Measurements from ENCODE around the gene SLC66A1. TPM values are rescaled to one million over a fixed set of nuclear protein-coding genes. Genes with fewer than 3 reads are reported as not detected.

Gene SLC66A1
- total RNA-seq, 1 experiment from 2014 or later: 24.0 TPM

GRCh38 chr1:19352839-19353238 is 40.7 kb downstream of the SLC66A1 start:
- Mint-ChIP-seq H3K9me3 (ENCODE audit: unreplicated experiment) (no peaks in the 10 kb centered on the region), H3K27me3 (ENCODE audit: insufficient read depth, unreplicated experiment) (no peaks in the 10 kb centered on the region), H3K4me1 (ENCODE audit: low read depth, unreplicated experiment) (peaks cover 5% of the 10 kb centered on the region), H3K4me3 (ENCODE audit: unreplicated experiment) (no peak overlapping the region), H3K27ac (ENCODE audit: unreplicated experiment) (no peak overlapping the region), H3K36me3 (ENCODE audit: insufficient read depth, unreplicated experiment) (peaks cover 45% of the 10 kb centered on the region)
- ChIA-PET POLR2A (no interaction called here), CTCF (no interaction called here)
- intact Hi-C loops (cut with micrococcal nuclease; ENCODE audit: unreplicated experiment): no loop called here
- peaks cover 1% of the 10 kb centered on the region; the same call in 1 of the 2 replicates for H3K36me3 ChIP-seq (ENCODE audit: control insufficient read depth, insufficient read depth, low read length)
- DNase-seq: no peak
- no peaks in the 10 kb centered on the region for H3K9me3 ChIP-seq
- H3K27me3 ChIP-seq (replicated peaks; ENCODE audit: control insufficient read depth, insufficient read depth, low read length): no peaks in the 10 kb centered on the region
- no TSS peak for BruUV-seq (replicated peaks)
- no peak overlapping the region for H3K4me3 ChIP-seq (ENCODE audit: low read depth, low read length)
- TF ChIP-seq, protein P1, sequence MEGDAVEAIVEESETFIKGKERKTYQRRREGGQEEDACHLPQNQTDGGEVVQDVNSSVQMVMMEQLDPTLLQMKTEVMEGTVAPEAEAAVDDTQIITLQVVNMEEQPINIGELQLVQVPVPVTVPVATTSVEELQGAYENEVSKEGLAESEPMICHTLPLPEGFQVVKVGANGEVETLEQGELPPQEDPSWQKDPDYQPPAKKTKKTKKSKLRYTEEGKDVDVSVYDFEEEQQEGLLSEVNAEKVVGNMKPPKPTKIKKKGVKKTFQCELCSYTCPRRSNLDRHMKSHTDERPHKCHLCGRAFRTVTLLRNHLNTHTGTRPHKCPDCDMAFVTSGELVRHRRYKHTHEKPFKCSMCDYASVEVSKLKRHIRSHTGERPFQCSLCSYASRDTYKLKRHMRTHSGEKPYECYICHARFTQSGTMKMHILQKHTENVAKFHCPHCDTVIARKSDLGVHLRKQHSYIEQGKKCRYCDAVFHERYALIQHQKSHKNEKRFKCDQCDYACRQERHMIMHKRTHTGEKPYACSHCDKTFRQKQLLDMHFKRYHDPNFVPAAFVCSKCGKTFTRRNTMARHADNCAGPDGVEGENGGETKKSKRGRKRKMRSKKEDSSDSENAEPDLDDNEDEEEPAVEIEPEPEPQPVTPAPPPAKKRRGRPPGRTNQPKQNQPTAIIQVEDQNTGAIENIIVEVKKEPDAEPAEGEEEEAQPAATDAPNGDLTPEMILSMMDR (IDR thresholded peaks at IDR 0.05; ENCODE audit: insufficient read depth in 1 of 2, low read depth in 1 of 2, low read length in 1 of 2, severe bottlenecking in 1 of 2, unreplicated experiment in 1 of 2): no peak
- H3K4me1 ChIP-seq: no peaks in the 10 kb centered on the region

DNA sequence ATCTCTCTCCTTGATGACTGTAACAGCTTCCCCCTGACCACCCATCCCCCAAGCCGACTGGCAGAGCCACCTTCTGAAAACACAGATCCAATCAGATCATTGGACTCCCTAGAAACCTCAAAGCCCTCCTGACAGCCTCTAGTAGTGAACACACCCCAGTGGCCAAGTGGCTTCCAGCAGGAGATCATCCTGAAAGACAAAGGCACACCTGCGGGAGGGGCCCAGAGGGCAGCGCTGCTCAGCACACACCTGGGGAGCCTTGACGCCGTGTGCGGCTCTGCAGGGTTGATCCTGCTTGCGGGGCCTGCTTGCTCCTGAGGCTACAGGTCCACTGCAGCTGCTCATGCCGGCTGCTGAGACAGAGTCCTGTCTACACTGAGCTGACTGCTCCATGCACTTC is 41.5 kb downstream of the SLC66A1 start:
- intact Hi-C loops (cut with micrococcal nuclease; ENCODE audit: unreplicated experiment): no loop called here
- POLR2A ChIA-PET: no interaction called here
- BruUV-seq (replicated peaks): no TSS peak

GRCh38 chr1:19354531-19354981 is 42.4 kb downstream of the SLC66A1 start:
- no peaks in the 10 kb centered on the region for H3K4me1 ChIP-seq
- no TSS peak for BruUV-seq (replicated peaks)
- no peak for DNase-seq
- no peak overlapping the region for H3K27ac Mint-ChIP-seq (ENCODE audit: unreplicated experiment)
- no peak overlapping the region for H3K4me3 ChIP-seq (ENCODE audit: low read depth, low read length)
- peaks cover 5% of the 10 kb centered on the region for H3K4me1 Mint-ChIP-seq (ENCODE audit: low read depth, unreplicated experiment)
- H3K27me3 ChIP-seq (replicated peaks; ENCODE audit: control insufficient read depth, insufficient read depth, low read length): no peaks in the 10 kb centered on the region
- no peaks in the 10 kb centered on the region for H3K9me3 Mint-ChIP-seq (ENCODE audit: unreplicated experiment)
- CTCF ChIA-PET: no interaction called here
- H3K4me3 Mint-ChIP-seq (ENCODE audit: unreplicated experiment): no peak overlapping the region
- peaks cover 43% of the 10 kb centered on the region for H3K36me3 Mint-ChIP-seq (ENCODE audit: insufficient read depth, unreplicated experiment)
- no peaks in the 10 kb centered on the region for H3K27me3 Mint-ChIP-seq (ENCODE audit: insufficient read depth, unreplicated experiment)
- intact Hi-C loops (cut with micrococcal nuclease; ENCODE audit: unreplicated experiment): no loop called here
- POLR2A ChIA-PET: no interaction called here
- TF ChIP-seq, protein P1 (IDR thresholded peaks at IDR 0.05; ENCODE audit: insufficient read depth in 1 of 2, low read depth in 1 of 2, low read length in 1 of 2, severe bottlenecking in 1 of 2, unreplicated experiment in 1 of 2): no peak
- no peaks in the 10 kb centered on the region for H3K9me3 ChIP-seq
- peaks cover 1% of the 10 kb centered on the region; the same call in 1 of the 2 replicates for H3K36me3 ChIP-seq (ENCODE audit: control insufficient read depth, insufficient read depth, low read length)

More for the DNA sequence above, 41.5 kb downstream of the SLC66A1 start:
- no peaks in the 10 kb centered on the region for H3K9me3 Mint-ChIP-seq (ENCODE audit: unreplicated experiment)
- CTCF ChIA-PET: no interaction called here
- Histone ChIP-seq H3K4me1 (no peaks in the 10 kb centered on the region), H3K9me3 (no peaks in the 10 kb centered on the region), H3K36me3 (ENCODE audit: control insufficient read depth, insufficient read depth, low read length) (peaks cover 1% of the 10 kb centered on the region; the same call in 1 of the 2 replicates), H3K4me3 (ENCODE audit: low read depth, low read length) (no peak overlapping the region), H3K27me3 (replicated peaks; ENCODE audit: control insufficient read depth, insufficient read depth, low read length) (no peaks in the 10 kb centered on the region)
- H3K27me3 Mint-ChIP-seq (ENCODE audit: insufficient read depth, unreplicated experiment): no peaks in the 10 kb centered on the region
- no peak overlapping the region for H3K27ac Mint-ChIP-seq (ENCODE audit: unreplicated experiment)
- DNase-seq: peak in 1 of 2 experiments; percentile 24
- H3K36me3 Mint-ChIP-seq (ENCODE audit: insufficient read depth, unreplicated experiment): peaks cover 43% of the 10 kb centered on the region
- peaks cover 5% of the 10 kb centered on the region for H3K4me1 Mint-ChIP-seq (ENCODE audit: low read depth, unreplicated experiment)
- no peak overlapping the region for H3K4me3 Mint-ChIP-seq (ENCODE audit: unreplicated experiment)
- TF ChIP-seq, protein P1 (IDR thresholded peaks at IDR 0.05; ENCODE audit: insufficient read depth in 1 of 2, low read depth in 1 of 2, low read length in 1 of 2, severe bottlenecking in 1 of 2, unreplicated experiment in 1 of 2): peak in 1 of 2 experiments; percentile 9
